RCC 7860 (cell line): Measurements from ENCODE around the gene PARL.
"Not testable (repeated sequence)": the region's sequence is repeated elsewhere in the genome, so short reads cannot be mapped to it uniquely, and the experiment has no call there.

Source experiments
- DNase-seq: peaks from one replicate; pipeline ENCODE4 v3.0.0-alpha.2; 2015; ENCODE audit warnings: low spot score
- FAIRE-seq: peaks from 2 replicates; lab custom pipeline; 2012; peaks lifted over from hg19 to GRCh38; lab: Jason Lieb, UNC

The PARL gene

DNA sequence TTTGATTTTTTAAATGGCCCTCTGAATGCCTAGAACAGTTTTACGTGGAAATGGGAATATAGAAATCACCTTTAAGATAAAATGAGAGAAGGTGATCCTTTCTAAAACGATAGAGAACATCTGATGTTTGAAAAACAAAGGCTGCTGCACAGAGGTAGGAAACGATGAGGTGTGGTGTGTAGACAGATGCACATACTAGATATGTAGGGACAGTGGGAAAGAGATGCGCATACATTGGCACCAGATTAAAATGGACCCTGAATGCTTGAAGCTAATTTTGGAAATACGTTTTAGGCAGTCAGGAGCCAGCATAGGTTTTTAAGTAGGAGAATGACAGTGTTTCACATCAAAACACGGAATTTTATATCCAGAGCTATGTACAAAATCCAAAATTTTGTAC, 88.3 kb downstream of the PARL start:
- FAIRE-seq (no peak), DNase-seq (no peak)

- FAIRE-seq, result no peak
- DNase-seq, result no peak
These were observed 90.2 kb downstream of the PARL start for GRCh38 chr3:183794452-183794851.

DNA sequence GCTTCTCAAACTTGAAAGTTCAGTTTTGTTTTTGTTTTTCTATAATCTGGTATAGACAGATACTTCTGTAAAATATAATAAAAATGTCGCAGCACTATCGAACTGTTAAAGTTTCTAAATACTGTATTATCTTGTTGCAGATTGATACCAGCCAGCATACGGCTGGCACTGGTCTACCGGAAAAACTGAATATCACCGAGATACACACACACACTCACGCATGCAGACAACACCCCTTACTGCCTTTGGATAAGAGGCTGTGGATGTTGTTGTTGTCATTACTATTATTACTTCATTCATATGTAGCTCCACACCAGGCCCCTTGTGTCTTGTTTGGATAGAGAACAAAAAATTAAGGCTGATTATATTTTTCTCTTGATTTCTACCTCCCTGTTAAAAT, 91.7 kb downstream of the PARL start:
- FAIRE-seq (no peak), DNase-seq (no peak)

- no peak for FAIRE-seq
- DNase-seq, result no peak
These were observed 94.0 kb downstream of the PARL start for GRCh38 chr3:183790700-183791099.

- no peak for FAIRE-seq
- no peak for DNase-seq
These were observed 94.9 kb downstream of the PARL start for GRCh38 chr3:183789826-183790225.

DNA sequence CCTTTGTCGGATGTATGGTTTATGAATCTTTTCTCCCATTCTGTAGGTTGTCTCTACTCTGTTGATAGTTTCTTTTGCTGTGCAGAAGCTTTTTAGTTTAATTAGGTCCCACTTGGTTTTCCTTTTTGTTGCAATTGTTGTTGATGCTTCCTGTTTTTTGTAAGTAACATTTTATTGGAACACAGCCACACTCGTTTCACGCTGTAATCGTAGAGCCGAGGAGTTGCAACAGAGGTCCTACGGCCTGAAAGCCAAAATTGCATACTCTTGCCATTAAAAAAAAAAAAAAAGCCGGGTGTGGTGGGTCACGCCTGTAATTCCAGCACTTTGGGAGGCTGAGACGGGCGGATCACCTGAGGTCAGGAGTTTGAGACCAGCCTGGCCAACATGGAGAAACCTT, 100.2 kb downstream of the PARL start:
- not testable (repeated sequence) for FAIRE-seq

DNA sequence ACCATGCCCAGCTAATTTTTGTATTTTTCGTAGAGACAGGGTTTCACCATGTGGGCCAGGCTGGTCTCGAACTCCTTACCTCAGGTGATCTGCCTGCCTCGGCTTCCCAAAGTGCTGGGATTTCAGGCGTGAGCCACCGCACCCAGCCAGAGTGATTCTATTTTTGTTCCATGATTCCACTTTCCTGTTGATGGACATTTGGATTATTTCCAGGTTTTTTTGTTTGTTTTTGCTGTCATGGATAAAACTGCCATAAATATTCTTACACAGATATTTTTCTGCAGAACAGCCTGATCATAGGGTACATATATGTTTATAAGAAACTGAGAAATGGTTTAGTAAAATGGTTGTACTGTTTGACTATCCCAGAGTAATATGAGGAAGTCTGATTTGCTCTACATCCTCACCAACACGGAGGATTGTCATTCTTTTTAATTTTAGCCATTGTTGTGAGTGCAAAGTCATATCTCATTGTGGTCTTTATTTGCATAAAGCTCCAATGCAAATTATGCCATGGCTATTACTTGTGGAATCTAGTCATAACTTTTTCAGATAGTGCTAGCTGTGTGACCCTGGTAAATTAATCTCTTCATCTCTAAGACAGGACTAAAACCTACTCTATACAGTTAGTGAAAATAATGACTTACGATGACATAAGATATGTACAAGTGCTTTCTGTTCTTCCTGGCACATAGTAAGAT, 102.0 kb downstream of the PARL start:
- FAIRE-seq, result no peak
- DNase-seq, result no peak

More for the DNA sequence above, 100.2 kb downstream of the PARL start:
- not testable (repeated sequence) for DNase-seq

- FAIRE-seq, result no peak
- DNase-seq, result no peak
These were observed 103.4 kb downstream of the PARL start for GRCh38 chr3:183781246-183781645.

DNA sequence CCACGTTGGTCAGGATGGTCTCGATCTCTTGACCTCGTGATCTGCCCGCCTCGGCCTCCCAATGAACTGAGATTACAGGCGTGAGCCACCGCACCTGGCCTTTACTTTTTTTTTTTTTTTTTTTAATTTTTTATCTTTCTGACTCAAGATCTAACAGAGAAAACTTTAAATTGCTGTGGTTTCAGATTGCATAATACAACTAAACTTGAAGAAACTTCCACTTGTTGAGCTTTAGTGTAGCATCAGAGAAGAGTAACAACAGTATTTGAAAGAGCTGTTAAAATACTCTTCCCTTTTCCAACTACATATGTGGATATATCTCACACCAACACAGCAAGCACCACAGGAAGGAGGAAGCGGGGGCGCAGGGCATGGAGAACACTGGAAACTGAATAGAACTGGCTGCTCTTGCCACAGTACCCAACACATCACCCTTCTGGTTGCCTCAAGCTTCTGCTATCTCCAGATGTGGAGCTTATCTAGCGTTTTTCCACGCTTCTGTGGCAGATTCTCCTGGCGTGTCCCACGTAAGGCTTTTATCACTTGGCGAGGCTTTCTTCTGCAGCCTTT, 104.7 kb downstream of the PARL start:
- DNase-seq, result no peak
- FAIRE-seq, result no peak
